T47D (cell line): ENCODE data around the gene KRT86.

Experiments
- DNase-seq, 2 experiments: peaks; one replicate each; pipeline versions ENCODE4 v3.0.0 to v3.0.0-alpha.2; 2011 to 2012; ENCODE audit warnings: low read depth in 1 of 2, low spot score in 1 of 2
- JUND ChIP-seq: IDR thresholded peaks from 2 replicates; pipeline ENCODE4 v1.6.1; 2012; ENCODE audit warnings: low read depth
- in situ Hi-C: cut with HindIII; loops from 2 replicates; pipeline ENCODE4 v1.10.0; 2016; ENCODE audit warnings: low sequenced_read_pairs, low pct_unique_long_range_greater_than_20kb

Gene KRT86

GRCh38 chr12:52317468-52318052 is 43.1 kb downstream of the KRT86 start:
- DNase-seq, result no peak
- in situ Hi-C loops, result no loop called here
- no peak for TF ChIP-seq JUND

GRCh38 chr12:52318241-52318990 is 44.0 kb downstream of the KRT86 start:
- no peak for TF ChIP-seq JUND
- in situ Hi-C loops, result no loop called here
- no peak for DNase-seq

- peak; percentile 80 to 90 for DNase-seq
- in situ Hi-C loops, result no loop called here
- no peak for TF ChIP-seq JUND
Measured at GRCh38 chr12:52319097-52319496, 44.7 kb downstream of the KRT86 start.

GRCh38 chr12:52320784-52321400 is 46.4 kb downstream of the KRT86 start, which contains the start of gene KRT83:
KRT83 (minus strand) TSS chr12:52321398; CDS start chr12:52321335, 63 bp downstream.
- no peak for TF ChIP-seq JUND
- in situ Hi-C loops, result no loop called here
- no peak for DNase-seq

GRCh38 chr12:52321418-52321817 is 47.0 kb downstream of the KRT86 start:
- in situ Hi-C loops, result no loop called here
- no peak for TF ChIP-seq JUND
- DNase-seq, result no peak

- in situ Hi-C loops, result no loop called here
- no peak for TF ChIP-seq JUND
- DNase-seq, result no peak
Measured at GRCh38 chr12:52322069-52322468, 47.6 kb downstream of the KRT86 start.

GRCh38 chr12:52323001-52323400 is 48.6 kb downstream of the KRT86 start:
- TF ChIP-seq JUND, result no peak
- in situ Hi-C loops, result no loop called here
- no peak for DNase-seq

GRCh38 chr12:52323416-52324152 is 49.1 kb downstream of the KRT86 start:
- in situ Hi-C loops, result no loop called here
- no peak for DNase-seq
- TF ChIP-seq JUND, result no peak

GRCh38 chr12:52324153-52324444 is 49.7 kb downstream of the KRT86 start:
- DNase-seq, result no peak
- TF ChIP-seq JUND, result no peak
- in situ Hi-C loops, result no loop called here

GRCh38 chr12:52327052-52327829 is 52.8 kb downstream of the KRT86 start:
- in situ Hi-C loops, result no loop called here
- DNase-seq, result peak; percentile 94 to 96
- TF ChIP-seq JUND, result no peak

- DNase-seq, result no peak
- TF ChIP-seq JUND, result no peak
- in situ Hi-C loops, result no loop called here
Measured at GRCh38 chr12:52327830-52328500, 53.5 kb downstream of the KRT86 start.

GRCh38 chr12:52331039-52331438 is 56.6 kb downstream of the KRT86 start:
- DNase-seq, result no peak
- in situ Hi-C loops, result no loop called here
- no peak for TF ChIP-seq JUND
